Memory B cell (primary cell): ENCODE data around the gene TMEM132E.

Experiments used
- ATAC-seq: fragments of 150-1000 bp; cut with Tn5 transposase; 2 replicates; pipeline ENCODE4 v1.10.0; 2021; ENCODE audit warnings: low read depth, mild to moderate bottlenecking, moderate library complexity
- DNase-seq, 2 donors: peaks; one replicate each; pipeline ENCODE4 v3.0.0; 2022; ENCODE audit warnings: low spot score in 2 of 2
- H3K27ac Mint-ChIP-seq: one replicate; pipeline ENCODE4 v1.8.0; 2022; ENCODE audit warnings: mild to moderate bottlenecking, moderate library complexity, mixed read lengths
- H3K27me3 Mint-ChIP-seq: one replicate; pipeline ENCODE4 v1.8.0; 2022; ENCODE audit warnings: mixed read lengths
- H3K36me3 Mint-ChIP-seq: one replicate; pipeline ENCODE4 v1.8.0; 2022; ENCODE audit warnings: mild to moderate bottlenecking, mixed read lengths
- H3K4me1 Mint-ChIP-seq: one replicate; pipeline ENCODE4 v1.8.0; 2022; ENCODE audit warnings: mixed read lengths
- H3K4me3 Mint-ChIP-seq: one replicate; pipeline ENCODE4 v1.8.0; 2022; ENCODE audit warnings: mild to moderate bottlenecking, moderate library complexity, mixed read lengths
- H3K9me3 Mint-ChIP-seq: one replicate; pipeline ENCODE4 v1.8.0; 2022; ENCODE audit warnings: mixed read lengths

Gene TMEM132E

GRCh38 chr17:34663714-34664113 is 84.3 kb downstream of the TMEM132E start:
- Mint-ChIP-seq H3K4me3 (no peak overlapping the region), H3K9me3 (no peaks in the 10 kb centered on the region), H3K36me3 (no peaks in the 10 kb centered on the region), H3K27me3 (peaks cover 19% of the 10 kb centered on the region), H3K27ac (no peak overlapping the region), H3K4me1 (peaks cover 4% of the 10 kb centered on the region)
- ATAC-seq (no peak), DNase-seq (no peak)

DNA sequence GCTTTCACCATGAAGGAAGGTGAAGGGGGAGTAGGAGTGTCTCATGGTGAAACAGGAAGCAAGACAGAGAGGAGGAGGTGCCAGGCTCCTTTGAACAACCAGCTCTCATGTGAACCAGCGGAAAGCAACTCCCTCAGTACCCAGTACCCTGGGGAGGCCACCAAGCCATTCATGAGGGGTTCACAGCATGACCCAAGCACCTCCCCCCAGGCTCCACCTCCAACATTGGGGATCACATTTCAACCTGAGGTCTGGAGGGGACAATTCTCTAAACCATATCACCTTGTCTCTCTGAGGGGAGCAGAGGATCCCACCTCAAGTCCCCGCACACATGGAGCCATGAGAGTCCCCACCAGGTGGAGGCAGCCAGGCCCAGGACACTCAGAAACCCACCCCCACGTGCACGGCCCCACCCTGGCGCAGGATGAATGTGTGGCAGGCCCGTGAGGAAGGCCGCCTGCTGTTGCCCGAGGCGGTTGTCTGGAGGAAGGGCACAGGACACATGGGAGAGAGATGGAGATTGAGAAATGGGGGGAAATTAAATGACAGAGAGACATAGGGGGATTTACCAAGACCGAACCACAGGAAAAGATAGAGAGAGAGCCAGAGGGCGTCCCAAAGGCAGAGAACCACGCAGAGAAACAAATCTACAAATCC is 85.9 kb downstream of the TMEM132E start:
- Mint-ChIP-seq H3K36me3 (no peaks in the 10 kb centered on the region), H3K27me3 (peaks cover 22% of the 10 kb centered on the region), H3K9me3 (no peaks in the 10 kb centered on the region), H3K27ac (no peak overlapping the region), H3K4me1 (peaks cover 4% of the 10 kb centered on the region), H3K4me3 (no peak overlapping the region)
- no peak for DNase-seq
- no peak for ATAC-seq

DNA sequence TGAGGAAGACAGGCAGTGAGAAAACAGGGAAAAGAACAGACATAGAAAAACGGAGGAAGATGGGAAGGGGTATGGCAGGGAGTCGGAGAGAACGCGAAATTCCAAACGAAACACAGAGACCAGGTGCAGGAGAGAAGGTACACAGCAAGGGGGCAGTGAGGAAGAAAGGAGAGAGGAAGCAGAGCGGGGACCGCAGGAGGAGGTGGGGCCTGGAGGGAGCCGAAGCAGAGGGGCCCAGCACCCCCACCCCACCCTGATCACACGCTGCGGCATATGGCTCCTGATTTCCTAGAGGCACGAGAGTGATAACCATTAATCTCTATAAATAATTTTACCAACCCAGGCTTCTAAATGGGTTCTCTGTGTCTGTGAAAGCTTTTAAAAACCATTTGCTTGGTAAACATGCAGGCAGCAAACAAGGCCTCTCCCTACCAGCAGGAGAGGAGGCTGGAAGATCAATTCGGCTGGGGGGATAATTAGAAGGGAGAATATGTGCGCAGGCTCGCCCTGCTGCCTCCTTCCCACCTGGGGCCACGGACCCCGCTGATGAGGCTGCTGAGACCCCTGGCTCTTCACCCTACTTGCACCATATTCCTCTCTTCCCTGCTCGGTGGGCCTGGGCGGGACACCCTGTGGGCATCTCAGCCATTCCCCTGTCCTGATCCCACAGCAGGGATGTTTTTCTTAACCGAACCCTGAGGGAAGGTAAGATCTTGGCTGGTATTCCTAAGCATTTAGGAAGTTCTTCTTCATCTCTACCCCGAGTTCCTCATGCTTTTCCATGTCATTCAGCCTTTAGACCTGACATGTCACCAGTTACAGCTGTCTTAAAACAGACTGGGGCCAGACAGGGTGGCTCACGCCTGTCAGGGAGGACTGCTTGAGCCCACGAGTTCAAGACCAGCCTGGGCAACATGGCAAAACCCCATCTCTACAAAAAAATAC is 86.7 kb downstream of the TMEM132E start:
- H3K27me3 Mint-ChIP-seq = peaks cover 20% of the 10 kb centered on the region
- peaks cover 4% of the 10 kb centered on the region for H3K4me1 Mint-ChIP-seq
- H3K4me3 Mint-ChIP-seq = no peak overlapping the region
- ATAC-seq (no peak), DNase-seq (no peak)
- no peak overlapping the region for H3K27ac Mint-ChIP-seq
- H3K36me3 Mint-ChIP-seq = no peaks in the 10 kb centered on the region
- no peaks in the 10 kb centered on the region for H3K9me3 Mint-ChIP-seq

DNA sequence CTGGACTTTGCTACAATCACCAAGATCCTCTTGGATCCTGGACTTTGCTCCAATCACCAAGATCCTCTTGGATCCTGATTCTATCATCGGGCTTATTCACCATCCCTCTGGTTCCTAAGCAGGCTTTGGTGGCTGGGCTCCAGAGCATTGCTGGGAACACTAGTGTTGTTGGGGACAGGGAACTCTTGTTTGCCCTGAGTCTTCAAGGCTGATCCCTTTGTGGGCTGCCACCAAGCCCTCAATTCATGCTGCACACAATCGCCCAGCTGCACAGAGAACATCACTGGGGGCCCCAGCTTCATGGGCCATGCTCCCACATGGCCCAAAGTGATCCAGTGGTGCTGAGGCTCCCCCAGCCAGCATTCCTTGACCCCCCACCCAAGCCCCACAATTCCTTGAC is 88.3 kb downstream of the TMEM132E start:
- ATAC-seq (no peak), DNase-seq (no peak)
- Mint-ChIP-seq H3K27me3 (peaks cover 19% of the 10 kb centered on the region), H3K4me3 (no peak overlapping the region), H3K4me1 (peaks cover 4% of the 10 kb centered on the region), H3K36me3 (no peaks in the 10 kb centered on the region), H3K27ac (no peak overlapping the region), H3K9me3 (no peaks in the 10 kb centered on the region)

DNA sequence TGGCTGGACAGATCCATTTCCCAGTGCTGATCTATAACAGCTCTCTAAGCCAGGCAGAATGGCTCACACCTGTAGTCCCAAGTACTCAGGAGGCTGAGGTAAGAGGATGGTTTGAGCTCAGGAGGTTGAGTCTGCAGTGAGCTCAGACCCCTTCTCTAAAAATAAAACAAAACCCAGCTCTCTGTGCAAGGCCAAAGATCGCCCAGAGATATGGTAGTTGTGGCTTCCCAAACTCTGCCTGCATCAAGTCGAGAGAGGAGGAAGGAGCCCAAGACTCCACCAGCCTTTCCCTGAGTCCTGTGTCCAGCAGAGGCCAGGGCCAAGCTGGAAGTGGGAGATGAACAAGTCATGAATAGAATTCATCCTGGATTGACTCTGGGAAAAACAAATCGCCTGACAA is 88.8 kb downstream of the TMEM132E start:
- no peaks in the 10 kb centered on the region for H3K9me3 Mint-ChIP-seq
- DNase-seq (no peak), ATAC-seq (no peak)
- peaks cover 4% of the 10 kb centered on the region for H3K4me1 Mint-ChIP-seq
- no peak overlapping the region for H3K4me3 Mint-ChIP-seq
- no peak overlapping the region for H3K27ac Mint-ChIP-seq
- H3K36me3 Mint-ChIP-seq = no peaks in the 10 kb centered on the region
- peaks cover 17% of the 10 kb centered on the region for H3K27me3 Mint-ChIP-seq

DNA sequence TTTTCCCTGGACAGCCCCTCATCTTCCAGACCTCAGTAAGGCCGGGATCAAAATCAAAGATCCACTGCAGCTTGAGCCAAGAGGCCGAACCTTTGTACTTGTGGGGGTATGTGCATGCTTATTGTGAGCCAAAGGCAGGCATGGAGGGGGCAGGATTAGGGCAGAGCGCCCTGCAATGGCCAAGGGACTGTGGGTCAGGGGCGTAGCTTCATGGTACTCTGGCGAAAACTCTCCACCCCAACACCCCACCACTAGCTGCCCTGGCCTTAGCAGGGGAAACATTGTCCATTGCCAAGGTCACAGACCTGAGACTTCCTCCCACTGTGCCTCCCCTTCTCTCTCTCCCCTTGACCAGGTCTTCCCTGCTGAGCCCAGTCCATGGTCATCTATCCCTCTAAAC is 90.1 kb downstream of the TMEM132E start:
- DNase-seq (no peak), ATAC-seq (no peak)
- Mint-ChIP-seq H3K36me3 (no peaks in the 10 kb centered on the region), H3K4me3 (no peak overlapping the region), H3K27ac (no peak overlapping the region), H3K27me3 (peaks cover 19% of the 10 kb centered on the region), H3K4me1 (peaks cover 4% of the 10 kb centered on the region), H3K9me3 (no peaks in the 10 kb centered on the region)

GRCh38 chr17:34670618-34671017 is 91.2 kb downstream of the TMEM132E start:
- no peak overlapping the region for H3K4me3 Mint-ChIP-seq
- ATAC-seq (no peak), DNase-seq (no peak)
- H3K27ac Mint-ChIP-seq = no peak overlapping the region
- H3K36me3 Mint-ChIP-seq = no peaks in the 10 kb centered on the region
- peaks cover 14% of the 10 kb centered on the region for H3K27me3 Mint-ChIP-seq
- H3K9me3 Mint-ChIP-seq = no peaks in the 10 kb centered on the region
- peaks cover 2% of the 10 kb centered on the region for H3K4me1 Mint-ChIP-seq

DNA sequence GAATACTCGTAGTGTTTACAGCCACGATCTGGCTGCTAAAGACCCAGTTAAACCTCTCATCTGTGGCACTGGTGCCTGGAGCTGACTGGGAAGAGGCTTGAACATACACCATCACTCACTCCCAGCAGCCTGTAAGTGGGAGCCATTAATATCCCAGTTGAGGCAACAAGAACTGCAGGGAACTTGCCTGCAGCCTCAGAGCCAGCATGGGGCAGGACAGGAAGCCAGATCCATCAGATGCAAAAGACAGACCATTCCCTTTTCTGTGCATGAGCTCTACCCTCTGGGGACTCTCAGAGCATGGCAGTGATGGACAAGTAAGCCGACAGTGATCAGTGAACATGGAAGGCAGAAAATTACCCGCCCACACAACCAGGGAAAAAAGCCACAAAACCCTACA is 91.8 kb downstream of the TMEM132E start:
- no peaks in the 10 kb centered on the region for H3K9me3 Mint-ChIP-seq

GRCh38 chr17:34672176-34672785 is 92.9 kb downstream of the TMEM132E start:
- Mint-ChIP-seq H3K27me3 (peaks cover 10% of the 10 kb centered on the region), H3K9me3 (no peaks in the 10 kb centered on the region), H3K27ac (no peak overlapping the region)

More for the DNA sequence above, 91.8 kb downstream of the TMEM132E start:
- ATAC-seq (no peak), DNase-seq (no peak)
- H3K27ac Mint-ChIP-seq = no peak overlapping the region
- no peaks in the 10 kb centered on the region for H3K36me3 Mint-ChIP-seq
- H3K4me1 Mint-ChIP-seq = no peaks in the 10 kb centered on the region
- peaks cover 11% of the 10 kb centered on the region for H3K27me3 Mint-ChIP-seq
- no peak overlapping the region for H3K4me3 Mint-ChIP-seq

GRCh38 chr17:34673516-34673915 is 94.1 kb downstream of the TMEM132E start:
- no peak for ATAC-seq
- H3K27ac Mint-ChIP-seq = no peak overlapping the region

More at GRCh38 chr17:34672176-34672785, 92.9 kb downstream of the TMEM132E start:
- Mint-ChIP-seq H3K36me3 (no peaks in the 10 kb centered on the region), H3K4me3 (no peak overlapping the region), H3K4me1 (no peaks in the 10 kb centered on the region)
- ATAC-seq (no peak), DNase-seq (no peak)

DNA sequence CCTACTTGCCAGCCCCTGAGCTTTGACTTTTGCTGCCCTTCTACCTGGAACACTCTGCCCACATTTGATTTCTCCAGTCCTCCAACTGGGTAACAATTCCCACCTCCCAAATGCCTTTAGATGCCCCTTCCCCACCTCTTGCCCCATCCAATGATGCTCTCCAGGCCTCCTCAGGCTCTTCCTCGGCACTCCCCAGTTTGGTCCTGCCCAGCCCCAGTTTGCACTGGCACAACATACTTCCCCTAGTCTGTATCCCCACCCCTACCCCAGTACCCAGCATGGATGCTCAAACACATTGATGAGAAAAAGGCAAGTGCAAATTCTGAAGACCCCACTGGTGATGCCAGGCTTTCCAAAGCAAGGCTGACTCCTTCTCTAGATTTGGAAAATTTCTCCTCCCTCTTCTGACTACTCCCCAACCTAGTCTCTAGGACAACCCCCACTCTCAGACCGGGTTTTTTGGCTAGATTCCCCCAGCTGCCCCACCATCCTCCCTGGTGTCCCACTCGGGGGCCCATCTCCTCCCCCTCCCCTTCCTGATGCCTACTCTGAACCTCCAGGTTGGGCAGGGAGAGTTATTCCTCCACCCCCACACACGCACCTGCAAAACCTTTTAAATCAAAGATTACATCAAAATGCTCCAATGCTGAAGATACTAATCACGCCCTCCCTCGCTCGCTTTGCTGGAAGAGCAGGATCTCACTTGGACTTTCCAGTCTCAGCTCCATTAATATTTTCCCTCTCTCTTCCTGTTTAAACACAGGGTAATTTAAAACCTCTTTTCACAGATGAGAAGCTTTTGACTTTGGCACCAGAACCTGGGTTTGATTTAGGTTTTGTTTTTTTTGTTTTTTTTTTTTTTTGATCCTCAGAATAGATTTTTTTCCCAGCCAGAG is 94.9 kb downstream of the TMEM132E start:
- Mint-ChIP-seq H3K4me3 (no peak overlapping the region), H3K9me3 (peaks cover 3% of the 10 kb centered on the region), H3K27me3 (peaks cover 16% of the 10 kb centered on the region), H3K4me1 (no peaks in the 10 kb centered on the region), H3K36me3 (no peaks in the 10 kb centered on the region), H3K27ac (no peak overlapping the region)
- DNase-seq (no peak), ATAC-seq (no peak)

More at GRCh38 chr17:34673516-34673915, 94.1 kb downstream of the TMEM132E start:
- H3K36me3 Mint-ChIP-seq = no peaks in the 10 kb centered on the region
- DNase-seq = no peak
- H3K4me1 Mint-ChIP-seq = no peaks in the 10 kb centered on the region
- peaks cover under 1% of the 10 kb centered on the region for H3K9me3 Mint-ChIP-seq
- H3K4me3 Mint-ChIP-seq = no peak overlapping the region
- H3K27me3 Mint-ChIP-seq = peaks cover 14% of the 10 kb centered on the region

DNA sequence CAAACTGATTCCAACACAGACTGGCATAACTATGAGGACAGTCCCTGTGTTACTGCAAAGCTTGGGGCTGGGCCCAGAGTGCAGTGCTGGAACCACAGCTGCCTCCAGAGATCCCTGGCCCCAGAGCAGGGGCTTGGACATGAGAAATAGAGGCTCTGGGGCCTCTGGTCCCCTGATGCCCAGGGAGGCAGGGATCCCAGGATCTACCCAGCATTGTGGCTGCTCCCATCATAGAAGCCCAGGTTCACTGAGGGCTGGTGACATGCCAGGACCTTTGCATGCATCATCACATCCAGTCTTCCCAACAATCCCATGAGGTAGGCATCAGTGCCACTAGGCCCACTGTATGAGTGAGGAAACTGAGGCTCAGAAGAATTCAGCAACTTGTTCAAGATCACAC is 95.8 kb downstream of the TMEM132E start:
- H3K36me3 Mint-ChIP-seq = no peaks in the 10 kb centered on the region
- no peak for ATAC-seq
- no peak for DNase-seq
- no peaks in the 10 kb centered on the region for H3K4me1 Mint-ChIP-seq
- no peak overlapping the region for H3K4me3 Mint-ChIP-seq
- no peak overlapping the region for H3K27ac Mint-ChIP-seq
- peaks cover 3% of the 10 kb centered on the region for H3K9me3 Mint-ChIP-seq
- H3K27me3 Mint-ChIP-seq = peaks cover 13% of the 10 kb centered on the region

GRCh38 chr17:34675605-34676004 is 96.2 kb downstream of the TMEM132E start:
- Mint-ChIP-seq H3K9me3 (peaks cover 3% of the 10 kb centered on the region), H3K36me3 (no peaks in the 10 kb centered on the region), H3K27me3 (peaks cover 17% of the 10 kb centered on the region), H3K27ac (no peak overlapping the region), H3K4me3 (no peak overlapping the region), H3K4me1 (no peaks in the 10 kb centered on the region)
- DNase-seq (no peak), ATAC-seq (no peak)
